ENCODE data around the gene LARGE2.
A peak's percentile ranks its signal among the peaks of the same experiment; 100 is the strongest.

LARGE2 gene

DNA sequence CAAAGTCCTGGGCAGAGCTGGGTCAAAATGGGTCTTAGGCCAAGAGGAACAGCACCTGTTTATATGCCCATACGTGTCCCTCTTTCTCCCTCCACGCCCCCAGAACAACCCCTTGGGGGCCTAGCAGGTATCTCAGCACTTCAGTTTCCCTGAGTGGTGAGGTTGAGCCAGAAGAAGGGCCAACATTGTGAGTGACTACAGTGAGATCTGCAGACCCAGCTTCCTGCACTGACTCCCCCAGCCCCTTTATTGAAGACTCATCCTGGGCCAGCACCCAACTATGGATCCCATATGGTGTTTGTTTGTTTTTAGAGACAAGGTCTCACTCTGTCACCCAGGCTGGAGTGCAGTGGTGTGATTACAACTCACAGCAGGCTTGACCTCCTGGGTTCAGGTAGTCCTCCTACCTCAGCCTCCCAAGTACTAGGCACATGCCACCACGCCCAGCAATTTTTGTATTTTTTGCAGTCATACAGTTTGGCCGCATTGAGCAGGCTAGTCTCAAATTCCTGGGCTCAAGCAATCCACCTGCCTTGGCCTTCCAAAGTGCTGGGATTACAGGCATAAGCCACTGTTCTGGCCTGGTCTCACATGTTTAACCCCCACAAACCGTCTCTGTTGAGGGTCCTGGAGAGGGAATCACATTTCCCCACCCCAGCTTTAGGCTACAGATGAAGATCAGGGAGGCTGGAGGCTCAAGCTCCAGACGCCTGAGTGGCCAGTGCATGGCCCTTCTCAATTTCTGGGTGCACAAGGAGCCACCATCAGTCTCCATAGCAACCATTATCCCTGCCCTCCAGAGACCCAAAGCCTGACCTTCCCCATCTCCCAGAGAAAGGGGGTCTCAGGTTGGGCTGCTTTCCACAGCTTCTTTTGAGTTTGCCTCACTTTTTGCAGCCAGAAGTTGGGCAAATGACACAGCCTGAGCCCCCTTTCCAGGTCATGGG, 1.7 kb upstream of the LARGE2 start:
- Histone ChIP-seq H3K27ac (ENCODE audit: extremely low read depth, low read depth, low read length) (no peak overlapping the region), H3K36me3 (ENCODE audit: control insufficient read depth in 2 of 2, insufficient read depth in 1 of 2, low read length in 2 of 2) (peaks cover 0 to 6% of the 10 kb centered on the region in 2 experiments; a peak in 1 of 3 replicates), H3K4me1 (ENCODE audit: control insufficient read depth, insufficient read depth, low read length) (no peaks in the 10 kb centered on the region; the same call in 1 of the 2 replicates), H3K4me3 (ENCODE audit: low read depth, low read length) (no peak overlapping the region), H3K9me3 (ENCODE audit: control insufficient read depth, insufficient read depth, low read depth, low read length) (no peaks in the 10 kb centered on the region)
- TF ChIP-seq ZEB2 (tag by site-specific recombination; IDR thresholded peaks at IDR 0.05) (no peak), SCRT1 (tag by site-specific recombination; IDR thresholded peaks at IDR 0.05; ENCODE audit: borderline replicate concordance) (no peak), IKZF3 (tag by site-specific recombination; IDR thresholded peaks at IDR 0.05) (no peak), ZIC2 (tag by site-specific recombination; IDR thresholded peaks at IDR 0.05) (peak; percentile 51)
- TF ChIP-seq, protein P1, sequence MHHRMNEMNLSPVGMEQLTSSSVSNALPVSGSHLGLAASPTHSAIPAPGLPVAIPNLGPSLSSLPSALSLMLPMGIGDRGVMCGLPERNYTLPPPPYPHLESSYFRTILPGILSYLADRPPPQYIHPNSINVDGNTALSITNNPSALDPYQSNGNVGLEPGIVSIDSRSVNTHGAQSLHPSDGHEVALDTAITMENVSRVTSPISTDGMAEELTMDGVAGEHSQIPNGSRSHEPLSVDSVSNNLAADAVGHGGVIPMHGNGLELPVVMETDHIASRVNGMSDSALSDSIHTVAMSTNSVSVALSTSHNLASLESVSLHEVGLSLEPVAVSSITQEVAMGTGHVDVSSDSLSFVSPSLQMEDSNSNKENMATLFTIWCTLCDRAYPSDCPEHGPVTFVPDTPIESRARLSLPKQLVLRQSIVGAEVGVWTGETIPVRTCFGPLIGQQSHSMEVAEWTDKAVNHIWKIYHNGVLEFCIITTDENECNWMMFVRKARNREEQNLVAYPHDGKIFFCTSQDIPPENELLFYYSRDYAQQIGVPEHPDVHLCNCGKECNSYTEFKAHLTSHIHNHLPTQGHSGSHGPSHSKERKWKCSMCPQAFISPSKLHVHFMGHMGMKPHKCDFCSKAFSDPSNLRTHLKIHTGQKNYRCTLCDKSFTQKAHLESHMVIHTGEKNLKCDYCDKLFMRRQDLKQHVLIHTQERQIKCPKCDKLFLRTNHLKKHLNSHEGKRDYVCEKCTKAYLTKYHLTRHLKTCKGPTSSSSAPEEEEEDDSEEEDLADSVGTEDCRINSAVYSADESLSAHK (tag by site-specific recombination; IDR thresholded peaks at IDR 0.05): no peak
- TF ChIP-seq, protein P2, sequence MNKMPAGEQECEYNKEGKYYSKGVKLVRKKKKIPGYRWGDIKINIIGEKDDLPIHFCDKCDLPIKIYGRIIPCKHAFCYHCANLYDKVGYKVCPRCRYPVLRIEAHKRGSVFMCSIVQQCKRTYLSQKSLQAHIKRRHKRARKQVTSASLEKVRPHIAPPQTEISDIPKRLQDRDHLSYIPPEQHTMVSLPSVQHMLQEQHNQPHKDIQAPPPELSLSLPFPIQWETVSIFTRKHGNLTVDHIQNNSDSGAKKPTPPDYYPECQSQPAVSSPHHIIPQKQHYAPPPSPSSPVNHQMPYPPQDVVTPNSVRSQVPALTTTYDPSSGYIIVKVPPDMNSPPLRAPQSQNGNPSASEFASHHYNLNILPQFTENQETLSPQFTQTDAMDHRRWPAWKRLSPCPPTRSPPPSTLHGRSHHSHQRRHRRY (tag by site-specific recombination; IDR thresholded peaks at IDR 0.05): no peak
- POLR2A ChIA-PET: no interaction called here
- CTCF ChIA-PET: interaction anchor here (0.7 kb wide), 1 partner anchor 1304 kb away, joined by 3 read pairs; no protein-coding TSS in a partner anchor

DNA sequence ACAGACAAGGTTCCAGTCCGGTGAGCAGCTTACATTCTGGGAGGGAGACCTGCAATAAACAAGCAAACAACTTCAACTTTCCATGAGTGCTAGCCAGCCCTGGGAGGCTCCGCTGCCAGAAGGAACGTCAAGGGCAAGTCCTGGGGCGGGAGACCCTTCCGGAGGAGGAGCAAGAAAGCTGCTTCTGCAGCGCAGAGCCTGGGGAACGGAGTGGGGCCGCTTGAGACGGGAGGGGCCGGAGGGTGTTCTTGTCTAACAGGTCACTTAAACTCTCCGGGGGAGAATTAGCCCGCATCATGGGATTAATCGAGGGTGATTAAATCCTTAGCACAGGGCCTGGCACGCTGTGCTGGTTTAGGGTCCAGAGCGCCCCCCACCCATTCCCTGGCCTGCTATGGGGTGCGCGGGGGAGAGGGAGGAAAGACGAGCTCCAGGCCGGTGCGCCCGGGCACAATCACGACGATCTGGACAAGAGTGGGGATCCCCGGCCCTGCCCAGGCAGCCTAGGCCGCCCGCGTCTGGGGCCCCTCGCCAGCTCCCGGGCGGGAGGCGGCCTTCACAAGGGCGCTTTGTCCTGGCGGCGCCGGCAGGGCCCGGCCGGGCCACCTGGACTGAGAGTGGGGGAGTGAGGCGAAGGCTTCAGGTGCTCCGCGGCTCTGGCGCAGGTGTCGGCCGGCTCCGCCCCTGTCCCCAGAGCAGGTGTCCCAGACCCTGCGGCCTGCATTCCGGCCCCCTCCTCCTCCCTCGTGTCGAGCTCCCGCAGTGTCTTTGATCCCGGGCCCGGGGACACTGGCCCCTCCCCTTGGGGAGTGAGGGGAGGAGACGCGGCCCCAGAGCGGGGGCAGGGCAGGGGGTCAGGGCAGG, 663 bp upstream of the LARGE2 start:
- POLR2A ChIA-PET: no interaction called here
- 0 out of 2 replicates have a peak, but pooled peaks have one; percentile 33 for TF ChIP-seq SP7 (tag by site-specific recombination; IDR thresholded peaks at IDR 0.05)
- TF ChIP-seq ZBTB20 (tag by site-specific recombination; IDR thresholded peaks at IDR 0.05): peak; percentile 36; the same call in 1 of the 2 replicates
- no peak for TF ChIP-seq BCL11B (tag by site-specific recombination; IDR thresholded peaks at IDR 0.05; ENCODE audit: low read depth)
- peak; percentile 47 for TF ChIP-seq ZIC2 (tag by site-specific recombination; IDR thresholded peaks at IDR 0.05)
- peak; percentile 67; the same call in 1 of the 2 replicates for TF ChIP-seq WT1 (tag by site-specific recombination; IDR thresholded peaks at IDR 0.05)
- TF ChIP-seq, protein P3, sequence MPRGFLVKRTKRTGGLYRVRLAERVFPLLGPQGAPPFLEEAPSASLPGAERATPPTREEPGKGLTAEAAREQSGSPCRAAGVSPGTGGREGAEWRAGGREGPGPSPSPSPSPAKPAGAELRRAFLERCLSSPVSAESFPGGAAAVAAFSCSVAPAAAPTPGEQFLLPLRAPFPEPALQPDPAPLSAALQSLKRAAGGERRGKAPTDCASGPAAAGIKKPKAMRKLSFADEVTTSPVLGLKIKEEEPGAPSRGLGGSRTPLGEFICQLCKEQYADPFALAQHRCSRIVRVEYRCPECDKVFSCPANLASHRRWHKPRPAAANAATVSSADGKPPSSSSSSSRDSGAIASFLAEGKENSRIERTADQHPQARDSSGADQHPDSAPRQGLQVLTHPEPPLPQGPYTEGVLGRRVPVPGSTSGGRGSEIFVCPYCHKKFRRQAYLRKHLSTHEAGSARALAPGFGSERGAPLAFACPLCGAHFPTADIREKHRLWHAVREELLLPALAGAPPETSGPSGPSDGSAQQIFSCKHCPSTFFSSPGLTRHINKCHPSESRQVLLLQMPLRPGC (tag by site-specific recombination; IDR thresholded peaks at IDR 0.05): no peak
- 0 out of 2 replicates have a peak, but pooled peaks have one; percentile 30 for TF ChIP-seq KLF8 (tag by site-specific recombination; IDR thresholded peaks at IDR 0.05)
- no peak overlapping the region for H3K27ac ChIP-seq (ENCODE audit: extremely low read depth, low read depth, low read length)
- H3K4me1 ChIP-seq (ENCODE audit: control insufficient read depth, insufficient read depth, low read length): no peaks in the 10 kb centered on the region; the same call in 1 of the 2 replicates
- peak overlapping the region; percentile 34 for H3K4me3 ChIP-seq (ENCODE audit: low read depth, low read length)
- CTCF ChIA-PET: interaction anchor here (0.7 kb wide), 1 partner anchor 1305 kb away, joined by 3 read pairs; no protein-coding TSS in a partner anchor
- no peaks in the 10 kb centered on the region for H3K36me3 ChIP-seq (ENCODE audit: control insufficient read depth in 2 of 2, insufficient read depth in 1 of 2, low read length in 2 of 2)
- H3K9me3 ChIP-seq (ENCODE audit: control insufficient read depth, insufficient read depth, low read depth, low read length): no peaks in the 10 kb centered on the region
